CD4-positive, alpha-beta memory T cell (primary cell): ENCODE measurements around the gene NDUFB1. TPM values are rescaled to one million over a fixed set of nuclear protein-coding genes. Genes with fewer than 3 reads are reported as not detected.
A peak's percentile ranks its signal among the peaks of the same experiment; 100 is the strongest.

Source experiments
- CTCF ChIA-PET: fragments of 350-600 bp; sonication (Branson Sonifier 250); formaldehyde crosslinking; loops from one replicate; lab custom pipeline; 2021; ENCODE audit warnings: inconsistent platforms; ENCODE audit not compliant: partially characterized antibody; lab: Charles Lee
- POLR2A ChIA-PET: fragments of 350-600 bp; sonication (Branson Sonifier 250); formaldehyde crosslinking; loops from one replicate; lab custom pipeline; 2021; ENCODE audit not compliant: partially characterized antibody; lab: Charles Lee
- DNase-seq, 5 donors: peaks; one replicate each; pipeline versions ENCODE4 v3.0.0 to v3.0.0-alpha.2; 2020 to 2022; ENCODE audit warnings: mixed read lengths in 1 of 5
- H3K27ac ChIP-seq: one replicate; pipeline ENCODE4 v1.7.0; 2013; ENCODE audit warnings: low read depth, low read length
- H3K27me3 ChIP-seq: 2 replicates; pipeline ENCODE4 v1.7.0; 2013; ENCODE audit warnings: mild to moderate bottlenecking, low read length, moderate library complexity; ENCODE audit not compliant: insufficient read depth
- H3K36me3 ChIP-seq: 2 replicates; pipeline ENCODE4 v1.7.0; 2013; ENCODE audit warnings: mild to moderate bottlenecking, low read length, moderate library complexity; ENCODE audit not compliant: insufficient read depth
- H3K4me1 ChIP-seq: 2 replicates; pipeline ENCODE4 v1.7.0; 2013; ENCODE audit warnings: mild to moderate bottlenecking, low read length, moderate library complexity; ENCODE audit not compliant: insufficient read depth
- H3K4me3 ChIP-seq, 2 donors: one replicate each; pipeline ENCODE4 v1.7.0; 2013; ENCODE audit warnings: low read length in 2 of 2, mild to moderate bottlenecking in 1 of 2
- H3K9me3 ChIP-seq, 2 donors: one replicate each; pipeline ENCODE4 v1.7.0; 2013; ENCODE audit warnings: low read length in 2 of 2, control low read depth in 1 of 2; ENCODE audit not compliant: control insufficient read depth in 1 of 2
- H3K27ac Mint-ChIP-seq, 7 donors: one replicate each; pipeline ENCODE4 v1.8.0; 2020 to 2021; ENCODE audit warnings: mixed read lengths in 7 of 7, mild to moderate bottlenecking in 6 of 7, inconsistent platforms in 3 of 7, moderate library complexity in 3 of 7
- H3K27me3 Mint-ChIP-seq, 2 donors: one replicate each; pipeline ENCODE4 v1.8.0; 2020 to 2021; ENCODE audit warnings: mixed read lengths in 2 of 2
- H3K36me3 Mint-ChIP-seq, 2 donors: one replicate each; pipeline ENCODE4 v1.8.0; 2020 to 2021; ENCODE audit warnings: mixed read lengths in 2 of 2, inconsistent platforms in 1 of 2, mild to moderate bottlenecking in 1 of 2
- H3K4me1 Mint-ChIP-seq, 4 donors: one replicate each; pipeline ENCODE4 v1.8.0; 2020 to 2021; ENCODE audit warnings: mixed read lengths in 4 of 4, mild to moderate bottlenecking in 1 of 4
- H3K4me3 Mint-ChIP-seq, 8 donors: one replicate each; pipeline ENCODE4 v1.8.0; 2020 to 2021; ENCODE audit warnings: mixed read lengths in 8 of 8, mild to moderate bottlenecking in 7 of 8, moderate library complexity in 6 of 8, inconsistent platforms in 3 of 8
- H3K9me3 Mint-ChIP-seq, 8 donors: one replicate each; pipeline ENCODE4 v1.8.0; 2020 to 2021; ENCODE audit warnings: mixed read lengths in 8 of 8, mild to moderate bottlenecking in 5 of 8, inconsistent platforms in 3 of 8, moderate library complexity in 1 of 8
- intact Hi-C: fragments of 100-400 bp; cut with micrococcal nuclease; formaldehyde crosslinking; loops from one replicate; pipeline ENCODE4 v1.15.1; 2023
- polyA plus RNA-seq, 2 donors: library from polyadenylated mRNA; unstranded; fragments of 300-500 nt; fragmentation: Illumina TruSeq; gene quantifications; one replicate each; pipeline ENCODE4 v1.2.3, GENCODE V29; 2021
- total RNA-seq, 2 experiments: library from RNA; stranded (reverse); gene quantifications; one replicate each; pipeline ENCODE4 v1.2.3, GENCODE V29; 2021

The NDUFB1 gene
- total and polyA plus RNA-seq, 4 experiments from 2014 or later = 94.6 to 310 (median 194) TPM

DNA sequence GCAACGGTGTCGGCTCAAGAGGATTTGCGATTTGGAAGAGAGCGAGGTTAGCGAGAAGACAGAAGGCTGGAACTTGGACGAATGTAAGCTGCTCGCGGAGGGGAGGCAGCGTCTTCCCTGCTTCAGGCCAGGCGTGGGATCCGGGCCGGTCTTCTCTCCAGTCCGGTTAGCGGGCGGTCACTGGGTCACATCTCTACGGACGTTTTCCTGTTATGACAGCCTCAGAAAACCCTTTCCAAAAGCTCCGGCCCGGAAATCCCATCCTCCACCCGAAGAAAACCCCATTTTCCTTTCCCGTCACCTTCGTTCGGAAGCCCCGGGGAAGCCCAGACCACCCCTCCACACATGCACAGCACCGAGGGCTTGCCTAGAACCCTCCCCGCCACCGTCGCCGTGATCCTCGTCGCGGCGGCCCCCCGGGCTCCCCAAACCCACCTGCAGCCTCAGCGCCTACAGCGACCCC is 268 bp downstream of the NDUFB1 start:
- POLR2A ChIA-PET = interaction anchor here (0.7 to 6.5 kb wide), 18 partner anchors 10 to 1739 kb away, joined by 3 to 125 read pairs (median 4); partner anchors contain the start of genes ATXN3, CALM1, PPP4R3A and TRIP11
- no peaks in the 10 kb centered on the region for H3K9me3 Mint-ChIP-seq
- CTCF ChIA-PET = interaction anchor here (1.1 to 10.7 kb wide), 5 partner anchors 9 to 81 kb away, joined by 3 to 167 read pairs (median 7); partner anchors contain the start of gene ATXN3

DNA sequence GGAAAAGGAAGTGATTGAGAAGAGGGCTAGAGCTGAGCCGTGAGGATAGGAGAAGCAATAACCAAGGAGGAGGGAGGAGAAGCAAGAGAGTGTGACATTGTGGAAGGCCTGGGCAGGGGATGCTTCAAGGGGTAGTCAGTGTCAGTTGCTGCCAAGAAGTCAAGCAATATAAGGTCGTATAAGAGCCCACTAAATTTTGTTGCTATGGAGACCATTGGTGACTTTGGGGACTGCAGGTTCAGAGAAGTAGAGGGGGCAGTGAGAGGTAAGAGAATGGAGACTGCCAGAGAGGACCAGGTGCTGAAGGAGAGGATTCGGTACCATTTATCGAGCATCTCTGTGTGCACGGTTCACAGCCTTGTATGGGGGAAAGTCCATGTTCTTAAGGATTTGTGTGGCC is 12.0 kb downstream of the NDUFB1 start:
- Mint-ChIP-seq H3K4me3 (no peak overlapping the region), H3K27ac (peak overlapping the region in 1 of 7 donors; percentile 52), H3K36me3 (peaks cover 0 to 5% of the 10 kb centered on the region in 2 donors), H3K27me3 (no peaks in the 10 kb centered on the region), H3K4me1 (peaks cover 18 to 32% (median 24%) of the 10 kb centered on the region in 4 donors), H3K9me3 (peaks cover 0 to 2% (median 0%) of the 10 kb centered on the region in 8 donors)
- no peak overlapping the region for H3K27ac ChIP-seq
- intact Hi-C loops = loop anchor here (5.0 kb wide), 2 partner anchors 683 to 1777 kb away; partner anchors contain the start of genes GOLGA5 and NRDE2
- H3K36me3 ChIP-seq = no peaks in the 10 kb centered on the region
- H3K4me1 ChIP-seq = peaks cover 34% of the 10 kb centered on the region
- no peaks in the 10 kb centered on the region for H3K27me3 ChIP-seq
- no peak for DNase-seq
- no peaks in the 10 kb centered on the region for H3K9me3 ChIP-seq
- ChIA-PET CTCF (interaction anchor here (4.6 kb wide), 1 partner anchor 12 kb away, joined by 167 read pairs; the partner anchor contains the start of genes CPSF2 and NDUFB1), POLR2A (interaction anchor here (0.7 to 4.3 kb wide), 2 partner anchors 12 to 747 kb away, joined by 5 to 125 read pairs; partner anchors contain the start of genes CPSF2 and NDUFB1)
- no peak overlapping the region for H3K4me3 ChIP-seq

More for the DNA sequence above, 268 bp downstream of the NDUFB1 start:
- DNase-seq = no peak
- Histone ChIP-seq H3K4me1 (peaks cover 63% of the 10 kb centered on the region), H3K27ac (peak overlapping the region; percentile 88), H3K36me3 (no peaks in the 10 kb centered on the region), H3K9me3 (no peaks in the 10 kb centered on the region), H3K27me3 (no peaks in the 10 kb centered on the region), H3K4me3 (peak overlapping the region; percentile 98)
- Mint-ChIP-seq H3K4me1 (peaks cover 26 to 58% (median 36%) of the 10 kb centered on the region in 4 donors), H3K36me3 (peaks cover 4 to 28% of the 10 kb centered on the region in 2 donors), H3K27ac (peak overlapping the region; percentile 98 to 100 (median 99)), H3K4me3 (peak overlapping the region; percentile 96 to 100 (median 99)), H3K27me3 (peaks cover 0 to 2% of the 10 kb centered on the region in 2 donors)
- intact Hi-C loops = loop anchor here (1.0 to 10.0 kb wide), 4 partner anchors 15 to 671 kb away; partner anchors contain the start of genes ATXN3, GOLGA5 and PPP4R3A

DNA sequence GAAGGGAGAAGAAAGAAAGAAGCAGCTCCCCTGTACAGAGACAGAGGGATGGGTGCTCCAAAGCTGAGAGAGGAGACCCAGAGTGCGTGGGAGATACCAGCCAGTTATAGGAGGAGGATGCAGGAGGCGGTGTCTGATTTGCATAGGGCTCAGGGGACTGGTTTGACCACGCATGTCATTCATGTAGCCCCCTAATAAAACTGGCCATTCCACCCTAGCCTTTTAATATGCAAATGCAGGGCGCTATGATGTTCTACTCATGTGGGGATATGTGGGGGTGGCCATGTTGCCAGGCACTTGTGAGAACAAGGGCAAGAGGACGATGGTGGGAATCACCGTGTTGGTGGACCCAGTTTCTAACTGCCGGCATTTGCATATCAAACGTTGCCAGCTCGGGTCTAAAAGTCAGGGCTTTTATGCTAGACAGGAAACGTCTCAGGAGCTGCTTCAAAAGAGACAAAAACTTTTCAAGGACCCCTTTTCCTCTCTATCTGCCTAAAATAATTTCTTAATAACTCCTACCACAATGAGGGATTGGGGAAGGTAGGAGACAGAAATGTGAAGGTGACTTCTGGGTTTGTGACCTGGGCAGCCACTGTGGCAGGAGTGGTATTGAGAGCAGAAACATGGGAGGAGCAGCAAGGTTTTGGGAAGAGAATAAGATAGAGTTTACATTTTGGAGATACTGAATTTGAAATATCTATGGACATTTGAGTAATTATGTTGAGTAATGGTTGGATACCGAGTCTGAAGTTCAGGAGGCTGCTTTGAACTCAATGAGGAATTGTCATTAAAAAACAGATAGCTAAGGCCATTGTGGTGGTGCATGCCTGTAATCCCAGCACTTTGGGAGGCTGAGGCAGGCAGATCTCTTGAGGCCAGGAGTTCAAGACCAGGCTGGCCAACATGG is 12.9 kb downstream of the NDUFB1 start:
- Mint-ChIP-seq H3K36me3 (peaks cover 0 to 5% of the 10 kb centered on the region in 2 donors), H3K27me3 (no peaks in the 10 kb centered on the region), H3K9me3 (peaks cover 0 to 2% (median 0%) of the 10 kb centered on the region in 8 donors), H3K27ac (peak overlapping the region in 6 of 7 donors; percentile 1 to 72 (median 43)), H3K4me1 (peaks cover 18 to 38% (median 27%) of the 10 kb centered on the region in 4 donors), H3K4me3 (peak overlapping the region in 7 of 8 donors; percentile 42 to 75 (median 66))
- Histone ChIP-seq H3K4me3 (no peak overlapping the region), H3K27me3 (no peaks in the 10 kb centered on the region), H3K36me3 (no peaks in the 10 kb centered on the region), H3K9me3 (no peaks in the 10 kb centered on the region), H3K4me1 (peaks cover 43% of the 10 kb centered on the region), H3K27ac (no peak overlapping the region)
- DNase-seq = peak in 1 of 5 donors; percentile 15
- CTCF ChIA-PET = interaction anchor here (1.5 to 4.6 kb wide), 3 partner anchors 13 to 70 kb away, joined by 3 to 167 read pairs (median 5); partner anchors contain the start of genes CPSF2, NDUFB1 and TRIP11
- POLR2A ChIA-PET = interaction anchor here (4.1 to 4.3 kb wide), 2 partner anchors 13 to 69 kb away, joined by 56 to 125 read pairs; partner anchors contain the start of genes CPSF2, NDUFB1 and TRIP11
- intact Hi-C loops = loop anchor here (5.0 kb wide), 2 partner anchors 684 to 1776 kb away; partner anchors contain the start of genes GOLGA5 and NRDE2

DNA sequence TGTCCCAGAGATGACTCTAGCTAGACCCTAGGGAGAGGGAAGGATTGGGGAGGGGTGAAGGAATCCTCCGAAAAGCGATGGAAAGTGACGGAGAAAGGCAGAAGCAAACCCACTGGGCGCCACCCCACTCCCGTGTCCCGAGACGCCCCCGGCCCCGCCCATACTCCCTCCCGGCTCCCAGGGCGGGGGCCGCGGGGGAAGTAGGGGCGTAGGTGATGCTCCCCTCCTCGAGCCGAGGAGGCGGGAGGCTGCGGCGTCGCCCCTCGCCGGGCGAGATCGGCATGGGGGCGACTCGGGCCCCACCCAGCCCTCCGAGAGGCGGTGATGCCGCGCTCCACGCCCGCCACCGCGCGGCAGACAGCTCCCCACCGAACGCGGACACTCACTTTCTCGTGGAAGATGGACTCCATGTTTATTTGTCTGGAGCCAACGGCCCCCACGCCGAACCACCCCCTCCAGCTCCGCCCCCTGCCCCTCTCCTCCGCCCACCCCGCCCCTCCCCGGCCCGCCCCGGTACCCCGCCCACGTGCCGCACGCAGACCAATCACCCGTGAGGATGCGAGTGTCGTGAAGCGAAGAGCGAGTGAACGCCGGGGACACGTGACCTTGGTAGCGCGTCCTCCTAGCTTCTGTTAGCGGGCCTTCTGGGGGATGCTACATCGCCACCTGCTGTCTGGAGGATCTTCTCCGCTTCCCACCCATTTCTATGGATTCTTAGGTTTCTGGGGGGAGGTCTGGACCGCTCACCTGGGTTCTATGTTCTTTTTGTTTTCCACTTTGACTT is 15.2 kb downstream of the NDUFB1 start, which contains the start of gene ATXN3:
ATXN3 (minus strand) TSS at position 440 of the 784 bp plus-strand sequence; CDS start at position 410, 30 bp downstream.
- Mint-ChIP-seq H3K4me1 (peaks cover 27 to 55% (median 42%) of the 10 kb centered on the region in 4 donors), H3K4me3 (peak within 1 kb of the TSS; percentile 94 to 100 (median 99)), H3K27ac (peak within 1 kb of the TSS; percentile 86 to 97 (median 97)), H3K27me3 (no peaks in the 10 kb centered on the region), H3K9me3 (peaks cover 0 to 2% (median 0%) of the 10 kb centered on the region in 8 donors), H3K36me3 (peaks cover 0 to 5% of the 10 kb centered on the region in 2 donors)
- POLR2A ChIA-PET = interaction anchor here (0.5 to 4.3 kb wide), 14 partner anchors 9 to 1707 kb away, joined by 3 to 125 read pairs (median 3); partner anchors contain the start of genes CPSF2, GOLGA5, NDUFB1 and PPP4R3A
- no peaks in the 10 kb centered on the region for H3K9me3 ChIP-seq
- DNase-seq = peak; percentile 92 to 98 (median 95)
- no peaks in the 10 kb centered on the region for H3K27me3 ChIP-seq
- no peaks in the 10 kb centered on the region for H3K36me3 ChIP-seq
- H3K4me3 ChIP-seq = peak within 1 kb of the TSS; percentile 80 to 98
- intact Hi-C loops = loop anchor here (1.0 to 5.0 kb wide), 6 partner anchors 15 to 1774 kb away; partner anchors contain the start of genes CPSF2, GOLGA5, NDUFB1 and NRDE2
- peaks cover 55% of the 10 kb centered on the region for H3K4me1 ChIP-seq
- CTCF ChIA-PET = interaction anchor here (0.6 to 4.6 kb wide), 22 partner anchors 8 to 1193 kb away, joined by 3 to 167 read pairs (median 4); partner anchors contain the start of genes CPSF2, NDUFB1 and TRIP11
- peak within 1 kb of the TSS; percentile 73 for H3K27ac ChIP-seq

DNA sequence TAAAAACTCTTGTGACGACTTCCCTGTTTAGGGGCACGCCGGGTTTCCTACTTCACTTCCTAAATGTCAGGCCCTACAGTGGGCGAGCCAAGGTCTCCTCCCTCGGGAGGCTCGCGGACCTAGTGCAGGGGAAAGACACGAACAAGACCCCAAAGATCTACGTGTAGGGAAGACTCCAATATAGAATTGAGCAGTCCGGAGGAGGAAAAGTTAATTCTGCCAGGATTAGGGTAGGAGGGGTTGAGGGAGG is 15.7 kb downstream of the NDUFB1 start:
- no peaks in the 10 kb centered on the region for H3K27me3 Mint-ChIP-seq
- ChIA-PET CTCF (interaction anchor here (0.7 to 4.6 kb wide), 11 partner anchors 7 to 130 kb away, joined by 3 to 167 read pairs (median 5); partner anchors contain the start of genes CPSF2, NDUFB1 and TRIP11), POLR2A (interaction anchor here (0.5 to 4.3 kb wide), 9 partner anchors 12 to 999 kb away, joined by 3 to 125 read pairs (median 4); partner anchors contain the start of genes CPSF2, GOLGA5, NDUFB1 and PPP4R3A)
- H3K4me3 Mint-ChIP-seq = peak overlapping the region; percentile 94 to 100 (median 99)
- H3K9me3 Mint-ChIP-seq = peaks cover 0 to 2% (median 0%) of the 10 kb centered on the region in 8 donors
- no peaks in the 10 kb centered on the region for H3K27me3 ChIP-seq
- peak overlapping the region; percentile 73 for H3K27ac ChIP-seq
- peak overlapping the region; percentile 80 to 98 for H3K4me3 ChIP-seq
- H3K36me3 ChIP-seq = no peaks in the 10 kb centered on the region
- no peaks in the 10 kb centered on the region for H3K9me3 ChIP-seq
- no peak for DNase-seq
- intact Hi-C loops = loop anchor here (1.0 to 5.0 kb wide), 6 partner anchors 15 to 1774 kb away; partner anchors contain the start of genes CPSF2, GOLGA5, NDUFB1 and NRDE2
- H3K4me1 Mint-ChIP-seq = peaks cover 28 to 59% (median 42%) of the 10 kb centered on the region in 4 donors
- peak overlapping the region; percentile 86 to 97 (median 97) for H3K27ac Mint-ChIP-seq
- H3K36me3 Mint-ChIP-seq = peaks cover 0 to 5% of the 10 kb centered on the region in 2 donors
- peaks cover 60% of the 10 kb centered on the region for H3K4me1 ChIP-seq
